ENCODE data around the gene RRAGA. TPM values are rescaled to one million over a fixed set of nuclear protein-coding genes. Genes with fewer than 3 reads are reported as not detected.

The RRAGA gene
- total RNA-seq, 4 donors from 2014 or later: 65.2 to 70.4 (median 65.5) TPM

GRCh38 chr9:19033015-19033414, 16.2 kb upstream of the RRAGA start, which contains the start of gene SAXO1:
TSS of gene SAXO1 (minus strand) at chr9:19033209. CDS start at chr9:19032908, 301 bp downstream.
- Histone ChIP-seq H3K9me3 (no peaks in the 10 kb centered on the region), H3K4me3 (no peak within 1 kb of the TSS), H3K27ac (no peak within 1 kb of the TSS), H3K36me3 (no peaks in the 10 kb centered on the region), H3K4me1 (no peaks in the 10 kb centered on the region), H3K27me3 (peaks cover 0 to 8% (median 0%) of the 10 kb centered on the region in 3 donors)
- TF ChIP-seq POLR2A (IDR thresholded peaks at IDR 0.05): no peak
- no peak for TF ChIP-seq CTCF (IDR thresholded peaks at IDR 0.05 in 4 of 5, conservative IDR thresholded peaks at IDR 0.05 in 1 of 5)
- intact Hi-C loops (cut with DNase I; ENCODE audit: low total_unique reads): no loop called here
- in situ Hi-C loops (cut with MboI; ENCODE audit: low sequenced_read_pairs in 4 of 4): loop anchor here in 1 of 4 donors (25.0 kb wide), 1 partner anchor 1221 kb away; no protein-coding TSS in a partner anchor
- no peak for ATAC-seq
- no peak for DNase-seq

GRCh38 chr9:19036611-19037010, 12.6 kb upstream of the RRAGA start:
- no peak overlapping the region for H3K27ac ChIP-seq
- intact Hi-C loops (cut with DNase I; ENCODE audit: low total_unique reads) (no loop called here), in situ Hi-C loops (cut with MboI; ENCODE audit: low sequenced_read_pairs in 4 of 4) (loop anchor here in 1 of 4 donors (25.0 kb wide), 1 partner anchor 1224 kb away; no protein-coding TSS in a partner anchor)
- no peaks in the 10 kb centered on the region for H3K9me3 ChIP-seq
- H3K27me3 ChIP-seq: no peaks in the 10 kb centered on the region
- no peak for TF ChIP-seq POLR2A (IDR thresholded peaks at IDR 0.05)
- no peak for TF ChIP-seq CTCF (IDR thresholded peaks at IDR 0.05 in 4 of 5, conservative IDR thresholded peaks at IDR 0.05 in 1 of 5)
- no peak for ATAC-seq
- H3K4me1 ChIP-seq: no peaks in the 10 kb centered on the region
- H3K4me3 ChIP-seq: no peak overlapping the region
- no peak for DNase-seq
- H3K36me3 ChIP-seq: no peaks in the 10 kb centered on the region

- H3K27ac ChIP-seq: peak overlapping the region; percentile 90 to 98 (median 96)
- no peak for DNase-seq
- no peaks in the 10 kb centered on the region for H3K36me3 ChIP-seq
- peak; percentile 6 to 27 for ATAC-seq
- in situ Hi-C loops (cut with MboI; ENCODE audit: low sequenced_read_pairs in 4 of 4): loop anchor here (5.0 to 25.0 kb wide), 5 partner anchors 122 to 1238 kb away; no protein-coding TSS in a partner anchor
- H3K4me1 ChIP-seq: peaks cover 30 to 42% of the 10 kb centered on the region in 2 donors
- no peaks in the 10 kb centered on the region for H3K9me3 ChIP-seq
- no peak for TF ChIP-seq POLR2A (IDR thresholded peaks at IDR 0.05)
- H3K4me3 ChIP-seq: peak overlapping the region; percentile 63 to 100 (median 76)
- intact Hi-C loops (cut with DNase I; ENCODE audit: low total_unique reads): loop anchor here (1.0 to 2.0 kb wide), 6 partner anchors 53 to 407 kb away; partner anchors contain the start of genes DENND4C, HAUS6 and RPS6
- no peaks in the 10 kb centered on the region for H3K27me3 ChIP-seq
Measured at GRCh38 chr9:19049917-19050636, 850 bp downstream of the RRAGA start.

- no peak for TF ChIP-seq CTCF (IDR thresholded peaks at IDR 0.05 in 4 of 5, conservative IDR thresholded peaks at IDR 0.05 in 1 of 5)
- no peak for TF ChIP-seq POLR2A (IDR thresholded peaks at IDR 0.05)
- peaks cover 30 to 42% of the 10 kb centered on the region in 2 donors for H3K4me1 ChIP-seq
- DNase-seq: no peak
- no peaks in the 10 kb centered on the region for H3K9me3 ChIP-seq
- no peak for ATAC-seq
- no peaks in the 10 kb centered on the region for H3K36me3 ChIP-seq
- H3K4me3 ChIP-seq: peak overlapping the region; percentile 63 to 100 (median 76)
- peak overlapping the region; percentile 90 to 98 (median 96) for H3K27ac ChIP-seq
- intact Hi-C loops (cut with DNase I; ENCODE audit: low total_unique reads) (no loop called here), in situ Hi-C loops (cut with MboI; ENCODE audit: low sequenced_read_pairs in 4 of 4) (loop anchor here (5.0 to 25.0 kb wide), 4 partner anchors 121 to 411 kb away; no protein-coding TSS in a partner anchor)
- H3K27me3 ChIP-seq: no peaks in the 10 kb centered on the region
Measured at GRCh38 chr9:19050637-19051591, 1.7 kb downstream of the RRAGA start.
